Astrocyte of the cerebellum (primary cell): Measurements from ENCODE around the gene NSUN6.

Experiments used
- DNase-seq: peaks from one replicate; pipeline ENCODE4 v3.0.0-alpha.2; 2011; ENCODE audit warnings: low read depth
- H3K4me3 ChIP-seq: 2 replicates; pipeline ENCODE4 v1.5.1; 2011; ENCODE audit warnings: mild to moderate bottlenecking, low read depth, low read length, moderate library complexity
- in situ Hi-C: cut with HindIII; loops from 2 replicates; pipeline ENCODE4 v1.10.0; 2017; ENCODE audit warnings: low sequenced_read_pairs
- TF ChIP-seq, protein P1 (sequence below): IDR thresholded peaks from 2 replicates; pipeline ENCODE4 v1.5.1; 2012; ENCODE audit warnings: low read length, low read depth, moderate library complexity, mild to moderate bottlenecking; ENCODE audit errors: missing control alignments

The NSUN6 gene

GRCh38 chr10:18651324-18652007 is at the start of gene NSUN6:
TSS of gene NSUN6 (minus strand) at chr10:18651587. CDS start at chr10:18651203, 384 bp downstream.
- TF ChIP-seq, protein P1, sequence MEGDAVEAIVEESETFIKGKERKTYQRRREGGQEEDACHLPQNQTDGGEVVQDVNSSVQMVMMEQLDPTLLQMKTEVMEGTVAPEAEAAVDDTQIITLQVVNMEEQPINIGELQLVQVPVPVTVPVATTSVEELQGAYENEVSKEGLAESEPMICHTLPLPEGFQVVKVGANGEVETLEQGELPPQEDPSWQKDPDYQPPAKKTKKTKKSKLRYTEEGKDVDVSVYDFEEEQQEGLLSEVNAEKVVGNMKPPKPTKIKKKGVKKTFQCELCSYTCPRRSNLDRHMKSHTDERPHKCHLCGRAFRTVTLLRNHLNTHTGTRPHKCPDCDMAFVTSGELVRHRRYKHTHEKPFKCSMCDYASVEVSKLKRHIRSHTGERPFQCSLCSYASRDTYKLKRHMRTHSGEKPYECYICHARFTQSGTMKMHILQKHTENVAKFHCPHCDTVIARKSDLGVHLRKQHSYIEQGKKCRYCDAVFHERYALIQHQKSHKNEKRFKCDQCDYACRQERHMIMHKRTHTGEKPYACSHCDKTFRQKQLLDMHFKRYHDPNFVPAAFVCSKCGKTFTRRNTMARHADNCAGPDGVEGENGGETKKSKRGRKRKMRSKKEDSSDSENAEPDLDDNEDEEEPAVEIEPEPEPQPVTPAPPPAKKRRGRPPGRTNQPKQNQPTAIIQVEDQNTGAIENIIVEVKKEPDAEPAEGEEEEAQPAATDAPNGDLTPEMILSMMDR = peak; percentile 13
- in situ Hi-C loops = no loop called here
- DNase-seq = peak; percentile 71
- H3K4me3 ChIP-seq = peak within 1 kb of the TSS; percentile 81

DNA sequence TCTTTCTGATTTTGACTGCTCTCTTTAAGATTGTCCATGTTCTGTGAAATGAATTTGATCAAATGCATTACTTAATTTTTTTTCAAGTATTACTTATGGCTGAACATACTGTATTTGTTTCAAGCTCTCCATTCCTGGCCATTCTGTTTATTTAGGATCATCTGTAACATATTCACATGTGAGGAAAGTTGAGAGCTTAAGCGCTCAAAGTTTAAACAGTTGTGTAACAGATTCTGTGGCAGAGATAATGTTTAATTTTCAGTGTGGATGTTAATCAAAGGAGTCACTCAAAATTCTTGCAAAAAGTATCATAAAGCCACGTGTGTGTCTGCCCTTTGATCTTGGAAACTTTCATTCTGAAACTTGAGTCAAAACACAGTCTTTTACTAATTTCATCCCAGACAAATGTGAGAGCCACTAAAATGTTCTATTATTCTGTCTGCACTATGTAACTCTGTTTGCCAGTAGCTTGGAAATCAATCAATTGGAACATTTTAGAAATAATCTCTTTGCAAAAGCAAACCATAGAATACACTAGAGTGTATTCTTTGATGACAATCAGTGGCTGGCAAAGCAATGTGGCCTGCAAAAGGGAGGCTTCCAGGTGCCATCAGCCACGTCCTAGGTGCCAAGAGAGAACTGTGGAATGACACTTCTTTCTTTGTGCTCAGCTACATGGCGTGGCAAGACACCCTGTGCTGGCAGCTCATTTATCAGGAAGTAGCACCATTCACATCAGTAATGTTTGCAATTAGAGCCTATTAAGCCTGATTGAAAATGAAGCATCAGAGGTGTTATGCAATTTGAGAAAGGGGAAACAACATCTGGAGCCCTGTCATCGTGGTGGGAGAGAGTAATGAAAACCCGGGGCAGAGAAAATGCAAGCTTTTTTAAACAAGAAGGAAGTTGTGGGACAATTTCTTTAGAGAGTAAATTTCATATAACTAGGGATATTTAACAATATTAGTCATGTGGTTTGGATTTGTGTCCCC is 48.8 kb upstream of the NSUN6 start:
- H3K4me3 ChIP-seq = no peak overlapping the region
- DNase-seq = no peak
- TF ChIP-seq, protein P1 = no peak
- in situ Hi-C loops = no loop called here

- H3K4me3 ChIP-seq = no peak overlapping the region
- DNase-seq = no peak
- TF ChIP-seq, protein P1 = no peak
- in situ Hi-C loops = no loop called here
Measured at GRCh38 chr10:18690541-18690940, 39.2 kb upstream of the NSUN6 start.

GRCh38 chr10:18689498-18689897 is 38.1 kb upstream of the NSUN6 start:
- DNase-seq = peak; percentile 36
- H3K4me3 ChIP-seq = no peak overlapping the region
- TF ChIP-seq, protein P1 = peak; percentile 29
- in situ Hi-C loops = no loop called here

- in situ Hi-C loops = no loop called here
- TF ChIP-seq, protein P1 = no peak
- H3K4me3 ChIP-seq = no peak overlapping the region
- DNase-seq = no peak
Measured at GRCh38 chr10:18687706-18688105, 36.3 kb upstream of the NSUN6 start.

GRCh38 chr10:18687195-18687594 is 35.8 kb upstream of the NSUN6 start:
- TF ChIP-seq, protein P1 = no peak
- H3K4me3 ChIP-seq = no peak overlapping the region
- no peak for DNase-seq
- in situ Hi-C loops = no loop called here
